ENCODE data around the gene CUX1. TPM values are rescaled to one million over a fixed set of nuclear protein-coding genes. Genes with fewer than 3 reads are reported as not detected.

The CUX1 gene
- total RNA-seq, 2 experiments from 2014 or later, result 35.6 to 38.0 TPM

- no peaks in the 10 kb centered on the region for H3K36me3 ChIP-seq (ENCODE audit: insufficient read depth, low read length)
- no peak overlapping the region for H3K27ac ChIP-seq (ENCODE audit: low read depth in 1 of 2, low read length in 2 of 2)
- no peaks in the 10 kb centered on the region for H3K27me3 ChIP-seq (ENCODE audit: control insufficient read depth in 1 of 2, insufficient read depth in 2 of 2, low read length in 2 of 2)
- H3K27ac Mint-ChIP-seq, result no peak overlapping the region
- ChIA-PET POLR2A (no interaction called here), CTCF (no interaction called here)
- peaks cover 6% of the 10 kb centered on the region for H3K4me1 ChIP-seq (ENCODE audit: insufficient read depth, low read length)
- H3K9me3 Mint-ChIP-seq, result no peaks in the 10 kb centered on the region
- intact Hi-C loops (cut with DNase I, micrococcal nuclease), result no loop called here
- no peak for ATAC-seq (ENCODE audit: poor library complexity)
- no peak overlapping the region for H3K4me3 Mint-ChIP-seq
- no peaks in the 10 kb centered on the region for H3K4me1 Mint-ChIP-seq (ENCODE audit: low read depth)
- H3K27me3 Mint-ChIP-seq, result no peaks in the 10 kb centered on the region
- H3K36me3 Mint-ChIP-seq (ENCODE audit: low read depth), result no peaks in the 10 kb centered on the region
- H3K9me3 ChIP-seq (ENCODE audit: control insufficient read depth in 1 of 2, insufficient read depth in 1 of 2, low read length in 2 of 2), result no peaks in the 10 kb centered on the region
- H3K4me3 ChIP-seq (ENCODE audit: low read length), result no peak overlapping the region
- TF ChIP-seq CTCF (IDR thresholded peaks at IDR 0.05), result no peak
- DNase-seq, result no peak
These were observed 126.6 kb downstream of the CUX1 start for GRCh38 chr7:101943889-101944600.

GRCh38 chr7:101944611-101945010 lies 127.2 kb downstream of the CUX1 start:
- Mint-ChIP-seq H3K4me3 (no peak overlapping the region), H3K27ac (no peak overlapping the region), H3K36me3 (ENCODE audit: low read depth) (no peaks in the 10 kb centered on the region), H3K9me3 (no peaks in the 10 kb centered on the region), H3K27me3 (no peaks in the 10 kb centered on the region), H3K4me1 (ENCODE audit: low read depth) (no peaks in the 10 kb centered on the region)
- ATAC-seq (ENCODE audit: poor library complexity), result no peak
- Histone ChIP-seq H3K4me3 (ENCODE audit: low read length) (no peak overlapping the region), H3K4me1 (ENCODE audit: insufficient read depth, low read length) (peaks cover 6% of the 10 kb centered on the region), H3K9me3 (ENCODE audit: control insufficient read depth in 1 of 2, insufficient read depth in 1 of 2, low read length in 2 of 2) (no peaks in the 10 kb centered on the region), H3K27ac (ENCODE audit: low read depth in 1 of 2, low read length in 2 of 2) (no peak overlapping the region), H3K27me3 (ENCODE audit: control insufficient read depth in 1 of 2, insufficient read depth in 2 of 2, low read length in 2 of 2) (no peaks in the 10 kb centered on the region), H3K36me3 (ENCODE audit: insufficient read depth, low read length) (no peaks in the 10 kb centered on the region)
- intact Hi-C loops (cut with DNase I, micrococcal nuclease), result no loop called here
- ChIA-PET CTCF (no interaction called here), POLR2A (no interaction called here)
- DNase-seq, result no peak
- TF ChIP-seq CTCF (IDR thresholded peaks at IDR 0.05), result no peak

- no peaks in the 10 kb centered on the region for H3K4me1 Mint-ChIP-seq (ENCODE audit: low read depth)
- H3K9me3 ChIP-seq (ENCODE audit: control insufficient read depth in 1 of 2, insufficient read depth in 1 of 2, low read length in 2 of 2), result no peaks in the 10 kb centered on the region
- no peaks in the 10 kb centered on the region for H3K27me3 Mint-ChIP-seq
- ChIA-PET POLR2A (no interaction called here), CTCF (no interaction called here)
- no peaks in the 10 kb centered on the region for H3K9me3 Mint-ChIP-seq
- no peaks in the 10 kb centered on the region for H3K36me3 Mint-ChIP-seq (ENCODE audit: low read depth)
- no peak overlapping the region for H3K27ac ChIP-seq (ENCODE audit: low read depth in 1 of 2, low read length in 2 of 2)
- H3K27me3 ChIP-seq (ENCODE audit: control insufficient read depth in 1 of 2, insufficient read depth in 2 of 2, low read length in 2 of 2), result no peaks in the 10 kb centered on the region
- H3K4me3 Mint-ChIP-seq, result no peak overlapping the region
- intact Hi-C loops (cut with DNase I, micrococcal nuclease), result no loop called here
- no peak overlapping the region for H3K27ac Mint-ChIP-seq
- H3K4me1 ChIP-seq (ENCODE audit: insufficient read depth, low read length), result peaks cover 6% of the 10 kb centered on the region
- H3K4me3 ChIP-seq (ENCODE audit: low read length), result no peak overlapping the region
- DNase-seq (no peak), ATAC-seq (ENCODE audit: poor library complexity) (no peak)
- no peak for TF ChIP-seq CTCF (IDR thresholded peaks at IDR 0.05)
- H3K36me3 ChIP-seq (ENCODE audit: insufficient read depth, low read length), result no peaks in the 10 kb centered on the region
These were observed 127.8 kb downstream of the CUX1 start for GRCh38 chr7:101945034-101945758.
